ENCODE data around the gene DYRK1B.

The DYRK1B gene

DNA sequence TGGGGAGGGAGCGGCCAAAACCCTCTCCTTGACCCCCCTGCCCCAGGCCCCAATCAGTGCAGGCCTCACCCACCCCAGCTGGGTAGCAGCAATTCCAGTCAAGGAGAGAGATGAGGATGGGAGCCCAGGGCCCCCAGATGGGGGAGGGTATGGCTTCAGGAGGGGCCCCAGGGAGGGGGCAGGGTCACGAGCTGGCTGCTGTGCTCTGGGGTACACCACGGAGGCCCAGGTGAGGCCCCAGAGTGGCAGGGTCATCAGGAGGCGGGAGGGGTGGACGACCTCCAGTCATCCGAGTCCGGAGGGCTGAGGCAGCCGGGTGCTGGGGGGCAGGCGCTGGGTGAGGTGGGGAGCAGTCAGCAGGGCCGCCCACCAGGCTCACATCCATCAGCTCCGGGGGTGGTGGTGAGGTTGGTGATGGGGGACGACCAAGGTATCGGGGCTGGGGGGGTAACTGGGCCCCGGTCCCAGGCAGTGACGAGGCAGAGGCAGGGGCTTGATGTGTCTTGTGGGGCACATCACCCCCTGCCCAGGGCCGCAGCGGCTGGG is 8.4 kb downstream of the DYRK1B start:
- Histone ChIP-seq H3K9ac (ENCODE audit: low read depth in 1 of 2, low read length in 2 of 2) (no peak overlapping the region), H3K4me1 (ENCODE audit: control insufficient read depth in 1 of 2, insufficient read depth in 2 of 2, low read length in 2 of 2) (peaks cover 13 to 15% of the 10 kb centered on the region in 2 donors), H3K36me3 (ENCODE audit: control insufficient read depth in 1 of 2, insufficient read depth in 2 of 2, low read length in 2 of 2) (peaks cover 18 to 32% of the 10 kb centered on the region in 2 donors), H3K4me3 (ENCODE audit: low read depth in 1 of 2, low read length in 2 of 2) (no peak overlapping the region), H3K27me3 (ENCODE audit: control insufficient read depth in 1 of 2, insufficient read depth in 2 of 2, low read length in 2 of 2) (no peaks in the 10 kb centered on the region), H3K27ac (ENCODE audit: low read depth, low read length) (no peak overlapping the region), H3K9me3 (ENCODE audit: control insufficient read depth in 1 of 2, low read length in 2 of 2) (no peaks in the 10 kb centered on the region)

DNA sequence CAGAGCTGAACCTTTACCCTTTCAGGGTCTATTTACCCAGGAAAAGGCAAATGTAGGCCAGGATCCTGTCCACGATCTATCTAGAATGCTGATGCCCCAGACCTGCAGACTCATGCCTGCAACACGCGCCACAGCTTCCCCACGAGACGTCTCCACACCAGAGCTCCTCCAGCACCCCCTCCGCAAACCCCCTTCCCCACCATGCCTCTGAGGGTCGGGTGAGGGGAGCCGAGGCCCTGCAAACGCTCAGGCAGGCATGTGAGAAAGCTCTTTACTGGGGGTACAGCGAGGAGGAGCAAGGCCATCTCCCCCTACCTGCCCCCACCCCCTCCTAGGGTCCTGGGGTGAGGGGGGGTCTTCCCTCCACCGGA is 8.9 kb downstream of the DYRK1B start:
- Histone ChIP-seq H3K27ac (ENCODE audit: low read depth, low read length) (no peak overlapping the region), H3K9me3 (ENCODE audit: control insufficient read depth in 1 of 2, low read length in 2 of 2) (no peaks in the 10 kb centered on the region), H3K9ac (ENCODE audit: low read depth in 1 of 2, low read length in 2 of 2) (no peak overlapping the region), H3K4me1 (ENCODE audit: control insufficient read depth in 1 of 2, insufficient read depth in 2 of 2, low read length in 2 of 2) (peaks cover 13 to 15% of the 10 kb centered on the region in 2 donors), H3K36me3 (ENCODE audit: control insufficient read depth in 1 of 2, insufficient read depth in 2 of 2, low read length in 2 of 2) (peaks cover 12 to 27% of the 10 kb centered on the region in 2 donors), H3K27me3 (ENCODE audit: control insufficient read depth in 1 of 2, insufficient read depth in 2 of 2, low read length in 2 of 2) (no peaks in the 10 kb centered on the region), H3K4me3 (ENCODE audit: low read depth in 1 of 2, low read length in 2 of 2) (peak overlapping the region; percentile 83 to 97)

DNA sequence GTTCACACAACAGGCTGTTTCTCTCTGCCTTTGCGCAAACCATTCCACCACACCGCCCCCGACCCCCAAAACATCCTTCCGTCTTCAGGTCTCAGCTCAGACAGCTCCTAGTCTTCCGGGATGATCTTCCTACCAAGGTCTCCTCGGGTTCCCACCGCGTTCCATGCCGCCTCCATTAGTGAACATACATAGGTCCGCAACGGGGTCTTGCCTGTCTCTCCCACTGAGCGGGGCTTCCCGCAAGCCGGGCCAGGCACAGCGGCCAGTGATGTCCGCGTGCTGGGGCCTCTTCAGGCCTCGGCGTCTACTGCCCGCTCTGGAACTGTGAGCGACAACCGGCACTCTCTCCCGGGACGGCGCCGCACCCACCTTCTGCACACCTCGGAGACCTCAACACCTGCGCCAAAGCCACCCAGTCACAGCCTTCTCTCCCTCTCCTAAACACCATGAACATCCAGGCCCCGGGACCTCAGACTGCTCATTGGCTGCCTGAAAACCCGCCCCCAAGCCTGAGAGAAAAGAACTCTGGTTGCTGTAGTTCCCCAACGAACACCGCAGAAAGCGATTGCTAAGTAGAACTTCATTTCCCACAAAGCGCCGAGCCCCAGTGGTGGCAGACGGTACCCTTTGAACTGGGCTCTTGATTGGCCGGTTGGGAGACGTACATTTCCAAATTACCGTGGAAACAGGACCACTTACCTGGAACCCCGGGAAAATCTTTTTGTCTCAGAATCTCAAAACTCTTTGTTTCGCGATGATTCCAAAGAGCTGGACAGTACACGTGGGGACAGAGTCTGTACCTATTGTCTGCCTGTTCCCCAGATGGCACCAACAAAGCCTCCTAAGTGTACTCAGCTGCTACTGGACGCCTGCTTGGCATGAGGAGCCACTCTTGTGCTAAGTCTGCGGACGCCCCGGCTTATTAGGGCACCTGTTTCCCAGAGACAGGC is 9.5 kb downstream of the DYRK1B start:
- H3K9me3 ChIP-seq (ENCODE audit: control insufficient read depth in 1 of 2, low read length in 2 of 2), result no peaks in the 10 kb centered on the region
- peaks cover 13 to 15% of the 10 kb centered on the region in 2 donors for H3K4me1 ChIP-seq (ENCODE audit: control insufficient read depth in 1 of 2, insufficient read depth in 2 of 2, low read length in 2 of 2)
- no peaks in the 10 kb centered on the region for H3K27me3 ChIP-seq (ENCODE audit: control insufficient read depth in 1 of 2, insufficient read depth in 2 of 2, low read length in 2 of 2)
- H3K27ac ChIP-seq (ENCODE audit: low read depth, low read length), result no peak overlapping the region
- peak overlapping the region; percentile 65 to 87 for H3K9ac ChIP-seq (ENCODE audit: low read depth in 1 of 2, low read length in 2 of 2)
- peak overlapping the region; percentile 83 to 97 for H3K4me3 ChIP-seq (ENCODE audit: low read depth in 1 of 2, low read length in 2 of 2)
- H3K36me3 ChIP-seq (ENCODE audit: control insufficient read depth in 1 of 2, insufficient read depth in 2 of 2, low read length in 2 of 2), result peaks cover 6 to 21% of the 10 kb centered on the region in 2 donors

GRCh38 chr19:39823686-39824085 is 10.3 kb downstream of the DYRK1B start:
- no peaks in the 10 kb centered on the region for H3K27me3 ChIP-seq (ENCODE audit: control insufficient read depth in 1 of 2, insufficient read depth in 2 of 2, low read length in 2 of 2)
- no peaks in the 10 kb centered on the region for H3K9me3 ChIP-seq (ENCODE audit: control insufficient read depth in 1 of 2, low read length in 2 of 2)
- peaks cover 13 to 15% of the 10 kb centered on the region in 2 donors for H3K4me1 ChIP-seq (ENCODE audit: control insufficient read depth in 1 of 2, insufficient read depth in 2 of 2, low read length in 2 of 2)
- H3K4me3 ChIP-seq (ENCODE audit: low read depth in 1 of 2, low read length in 2 of 2), result peak overlapping the region; percentile 83 to 97
- H3K36me3 ChIP-seq (ENCODE audit: control insufficient read depth in 1 of 2, insufficient read depth in 2 of 2, low read length in 2 of 2), result peaks cover 5 to 17% of the 10 kb centered on the region in 2 donors
- no peak overlapping the region for H3K27ac ChIP-seq (ENCODE audit: low read depth, low read length)
- H3K9ac ChIP-seq (ENCODE audit: low read depth in 1 of 2, low read length in 2 of 2), result peak overlapping the region; percentile 65 to 87

- Histone ChIP-seq H3K4me1 (ENCODE audit: control insufficient read depth in 1 of 2, insufficient read depth in 2 of 2, low read length in 2 of 2) (peaks cover 13 to 15% of the 10 kb centered on the region in 2 donors), H3K9me3 (ENCODE audit: control insufficient read depth in 1 of 2, low read length in 2 of 2) (no peaks in the 10 kb centered on the region), H3K9ac (ENCODE audit: low read depth in 1 of 2, low read length in 2 of 2) (no peak overlapping the region), H3K4me3 (ENCODE audit: low read depth in 1 of 2, low read length in 2 of 2) (no peak overlapping the region), H3K36me3 (ENCODE audit: control insufficient read depth in 1 of 2, insufficient read depth in 2 of 2, low read length in 2 of 2) (no peaks in the 10 kb centered on the region), H3K27me3 (ENCODE audit: control insufficient read depth in 1 of 2, insufficient read depth in 2 of 2, low read length in 2 of 2) (no peaks in the 10 kb centered on the region), H3K27ac (ENCODE audit: low read depth, low read length) (no peak overlapping the region)
These were observed 13.3 kb downstream of the DYRK1B start for GRCh38 chr19:39820696-39821095.

DNA sequence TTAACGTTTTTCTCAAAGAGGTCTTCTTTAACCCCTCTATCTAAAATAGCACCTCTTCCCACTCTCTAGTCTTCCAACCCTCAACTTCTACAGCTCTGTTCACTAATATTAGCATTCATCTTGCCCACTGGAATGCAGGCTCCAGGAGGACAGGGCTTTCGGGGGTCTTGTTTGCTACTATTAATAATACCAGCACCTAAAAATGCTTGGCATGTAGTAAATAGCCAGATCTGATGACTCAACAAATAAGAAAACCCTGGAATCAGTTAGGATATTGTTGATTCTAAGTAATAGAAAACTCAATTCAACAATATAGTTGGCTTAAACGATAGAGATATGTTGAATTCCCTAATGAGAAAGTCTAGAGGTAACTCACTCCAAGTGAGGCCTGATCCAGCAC is 14.2 kb downstream of the DYRK1B start:
- Histone ChIP-seq H3K9ac (ENCODE audit: low read depth in 1 of 2, low read length in 2 of 2) (no peak overlapping the region), H3K4me3 (ENCODE audit: low read depth in 1 of 2, low read length in 2 of 2) (no peak overlapping the region), H3K36me3 (ENCODE audit: control insufficient read depth in 1 of 2, insufficient read depth in 2 of 2, low read length in 2 of 2) (no peaks in the 10 kb centered on the region), H3K27me3 (ENCODE audit: control insufficient read depth in 1 of 2, insufficient read depth in 2 of 2, low read length in 2 of 2) (no peaks in the 10 kb centered on the region), H3K27ac (ENCODE audit: low read depth, low read length) (no peak overlapping the region), H3K4me1 (ENCODE audit: control insufficient read depth in 1 of 2, insufficient read depth in 2 of 2, low read length in 2 of 2) (peaks cover 8 to 10% of the 10 kb centered on the region in 2 donors), H3K9me3 (ENCODE audit: control insufficient read depth in 1 of 2, low read length in 2 of 2) (no peaks in the 10 kb centered on the region)

GRCh38 chr19:39818626-39819097 is 15.3 kb downstream of the DYRK1B start:
- H3K27me3 ChIP-seq (ENCODE audit: control insufficient read depth in 1 of 2, insufficient read depth in 2 of 2, low read length in 2 of 2), result no peaks in the 10 kb centered on the region
- H3K4me3 ChIP-seq (ENCODE audit: low read depth in 1 of 2, low read length in 2 of 2), result no peak overlapping the region
- H3K27ac ChIP-seq (ENCODE audit: low read depth, low read length), result no peak overlapping the region
- no peak overlapping the region for H3K9ac ChIP-seq (ENCODE audit: low read depth in 1 of 2, low read length in 2 of 2)
- no peaks in the 10 kb centered on the region for H3K36me3 ChIP-seq (ENCODE audit: control insufficient read depth in 1 of 2, insufficient read depth in 2 of 2, low read length in 2 of 2)
- H3K4me1 ChIP-seq (ENCODE audit: control insufficient read depth in 1 of 2, insufficient read depth in 2 of 2, low read length in 2 of 2), result peaks cover 3 to 4% of the 10 kb centered on the region in 2 donors
- no peaks in the 10 kb centered on the region for H3K9me3 ChIP-seq (ENCODE audit: control insufficient read depth in 1 of 2, low read length in 2 of 2)

GRCh38 chr19:39817888-39818561 is 15.9 kb downstream of the DYRK1B start:
- H3K9me3 ChIP-seq (ENCODE audit: control insufficient read depth in 1 of 2, low read length in 2 of 2), result no peaks in the 10 kb centered on the region
- no peaks in the 10 kb centered on the region for H3K27me3 ChIP-seq (ENCODE audit: control insufficient read depth in 1 of 2, insufficient read depth in 2 of 2, low read length in 2 of 2)
- H3K4me1 ChIP-seq (ENCODE audit: control insufficient read depth in 1 of 2, insufficient read depth in 2 of 2, low read length in 2 of 2), result no peaks in the 10 kb centered on the region
- H3K27ac ChIP-seq (ENCODE audit: low read depth, low read length), result no peak overlapping the region
- H3K36me3 ChIP-seq (ENCODE audit: control insufficient read depth in 1 of 2, insufficient read depth in 2 of 2, low read length in 2 of 2), result no peaks in the 10 kb centered on the region
- no peak overlapping the region for H3K9ac ChIP-seq (ENCODE audit: low read depth in 1 of 2, low read length in 2 of 2)
- no peak overlapping the region for H3K4me3 ChIP-seq (ENCODE audit: low read depth in 1 of 2, low read length in 2 of 2)

DNA sequence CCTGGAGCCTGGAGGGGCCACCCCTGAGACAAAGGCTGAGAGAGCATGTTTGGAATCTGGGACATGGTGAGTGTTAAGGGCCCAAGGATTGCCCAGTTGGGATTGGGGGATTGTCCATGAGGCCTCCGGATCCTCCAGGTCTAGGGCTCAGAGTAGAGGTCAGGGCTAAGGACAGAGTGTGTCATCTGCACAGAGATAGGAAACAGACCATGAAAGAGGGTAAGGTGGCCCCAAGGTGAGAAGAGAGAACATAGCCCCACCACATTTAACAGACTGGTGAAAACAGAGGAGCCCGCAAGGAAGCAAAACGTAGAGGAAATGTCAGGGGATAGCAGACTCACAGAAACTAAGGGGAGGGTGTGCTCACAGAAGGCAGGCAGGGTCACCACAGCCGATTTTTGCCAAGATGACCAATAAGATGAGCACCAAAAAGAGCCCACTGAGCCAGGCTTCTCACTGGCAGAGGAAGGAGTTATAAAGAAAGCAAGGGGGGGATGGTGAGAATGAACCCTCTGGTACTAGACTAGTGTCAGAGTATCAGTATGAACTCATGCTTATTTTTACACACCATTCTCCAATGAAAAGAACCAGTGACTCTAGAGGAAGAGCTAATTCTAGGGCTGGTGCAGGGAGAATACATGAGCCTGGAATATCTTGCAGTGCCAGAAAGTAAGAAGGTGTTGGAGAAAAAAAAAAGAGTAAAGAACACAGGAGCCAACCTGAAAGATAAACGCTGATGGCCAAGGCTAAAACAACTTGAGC is 17.5 kb downstream of the DYRK1B start:
- H3K4me3 ChIP-seq (ENCODE audit: low read depth in 1 of 2, low read length in 2 of 2), result no peak overlapping the region
- no peaks in the 10 kb centered on the region for H3K36me3 ChIP-seq (ENCODE audit: control insufficient read depth in 1 of 2, insufficient read depth in 2 of 2, low read length in 2 of 2)
- no peaks in the 10 kb centered on the region for H3K9me3 ChIP-seq (ENCODE audit: control insufficient read depth in 1 of 2, low read length in 2 of 2)
- H3K4me1 ChIP-seq (ENCODE audit: control insufficient read depth in 1 of 2, insufficient read depth in 2 of 2, low read length in 2 of 2), result no peaks in the 10 kb centered on the region
- no peak overlapping the region for H3K9ac ChIP-seq (ENCODE audit: low read depth in 1 of 2, low read length in 2 of 2)
- no peaks in the 10 kb centered on the region for H3K27me3 ChIP-seq (ENCODE audit: control insufficient read depth in 1 of 2, insufficient read depth in 2 of 2, low read length in 2 of 2)
- no peak overlapping the region for H3K27ac ChIP-seq (ENCODE audit: low read depth, low read length)
